Measurements from ENCODE around the gene CMTM1. TPM values are rescaled to one million over a fixed set of nuclear protein-coding genes. Genes with fewer than 3 reads are reported as not detected.
"Not testable (repeated sequence)": the region's sequence is repeated elsewhere in the genome, so short reads cannot be mapped to it uniquely, and the experiment has no call there.

Gene CMTM1
- total RNA-seq, 3 donors from 2014 or later: 1.4 to 3.1 (median 2.3) TPM

DNA sequence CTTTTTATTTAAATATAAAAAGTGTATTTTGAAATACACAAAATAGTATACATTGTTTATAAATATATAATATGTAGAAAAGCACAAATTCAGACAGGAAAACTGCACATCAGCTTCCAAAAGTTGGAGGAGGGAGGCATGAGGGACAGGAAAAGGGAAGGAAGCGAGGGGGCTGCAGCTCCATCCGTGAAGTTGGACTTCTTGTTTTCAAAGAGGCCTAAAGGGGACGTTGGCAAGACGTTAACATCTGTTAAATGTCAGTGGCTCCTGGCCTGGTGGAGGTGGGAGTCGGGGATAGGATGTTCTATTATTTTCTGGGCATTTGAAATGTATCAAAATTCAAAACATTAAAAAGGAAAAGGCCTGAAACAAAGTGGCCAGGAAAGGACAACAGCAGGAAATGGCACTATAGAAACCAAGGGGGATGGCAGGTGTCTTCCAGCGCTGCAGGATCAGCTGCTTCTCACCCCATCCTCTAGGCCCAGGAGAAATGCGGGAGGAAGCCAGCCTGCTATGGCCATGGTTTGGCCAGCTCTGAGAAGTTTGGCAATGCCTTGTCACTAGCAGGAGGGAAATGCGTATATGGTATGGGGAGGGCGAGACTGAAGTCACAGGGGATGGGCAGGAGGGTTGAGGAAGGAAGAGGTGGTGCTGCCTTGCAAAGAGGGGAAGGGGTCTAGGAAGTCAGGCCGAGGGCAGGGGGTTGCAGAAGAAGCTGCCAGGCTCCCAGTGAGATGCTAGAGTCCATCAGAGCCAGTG, 19.4 kb downstream of the CMTM1 start:
- Mint-ChIP-seq H3K4me1 (ENCODE audit: low read depth) (peaks cover 27% of the 10 kb centered on the region), H3K9me3 (no peaks in the 10 kb centered on the region), H3K36me3 (ENCODE audit: insufficient read depth) (no peaks in the 10 kb centered on the region), H3K4me3 (no peak overlapping the region), H3K27me3 (ENCODE audit: low read depth) (peaks cover 3% of the 10 kb centered on the region)
- DNase-seq: no peak
- ATAC-seq: no peak

DNA sequence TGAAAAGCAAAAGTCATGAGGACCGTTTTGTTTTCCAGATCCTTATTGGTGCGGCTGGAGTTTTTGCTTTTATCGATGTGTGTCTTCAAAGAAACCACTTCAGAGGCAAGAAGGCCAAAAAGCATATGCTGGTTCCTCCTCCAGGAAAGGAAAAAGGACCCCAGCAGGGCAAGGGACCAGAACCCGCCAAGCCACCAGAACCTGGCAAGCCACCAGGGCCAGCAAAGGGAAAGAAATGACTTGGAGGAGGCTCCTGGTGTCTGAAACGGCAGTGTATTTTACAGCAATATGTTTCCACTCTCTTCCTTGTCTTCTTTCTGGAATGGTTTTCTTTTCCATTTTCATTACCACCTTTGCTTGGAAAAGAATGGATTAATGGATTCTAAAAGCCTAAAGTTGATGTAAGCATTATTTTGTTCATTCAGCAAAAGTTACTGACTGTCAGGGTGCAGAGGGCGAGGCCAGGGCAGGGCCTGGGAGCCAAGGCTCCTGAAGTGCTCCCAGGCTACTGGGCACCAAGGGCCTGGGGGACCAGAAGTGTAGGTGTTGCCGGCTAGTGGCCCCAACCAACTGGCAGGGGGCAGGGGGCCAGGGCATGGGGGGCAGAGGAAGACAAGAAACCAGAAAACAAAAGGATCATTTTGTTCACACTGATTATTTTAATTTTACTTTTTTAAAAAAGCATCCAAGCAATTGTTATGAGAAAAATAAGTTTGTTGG, 21.8 kb downstream of the CMTM1 start:
- no peaks in the 10 kb centered on the region for H3K9me3 Mint-ChIP-seq

GRCh38 chr16:66588981-66589713, 22.9 kb downstream of the CMTM1 start:
- Mint-ChIP-seq H3K9me3 (no peaks in the 10 kb centered on the region), H3K4me3 (peak overlapping the region; percentile 81), H3K36me3 (ENCODE audit: insufficient read depth) (no peaks in the 10 kb centered on the region), H3K4me1 (ENCODE audit: low read depth) (peaks cover 29% of the 10 kb centered on the region), H3K27me3 (ENCODE audit: low read depth) (no peaks in the 10 kb centered on the region)
- peak; percentile 76 to 82 for ATAC-seq
- DNase-seq: peak; percentile 57

More for the DNA sequence above, 21.8 kb downstream of the CMTM1 start:
- ATAC-seq: no peak
- no peak for DNase-seq
- peaks cover 29% of the 10 kb centered on the region for H3K4me1 Mint-ChIP-seq (ENCODE audit: low read depth)
- H3K36me3 Mint-ChIP-seq (ENCODE audit: insufficient read depth): no peaks in the 10 kb centered on the region
- H3K4me3 Mint-ChIP-seq: no peak overlapping the region
- H3K27me3 Mint-ChIP-seq (ENCODE audit: low read depth): no peaks in the 10 kb centered on the region

- H3K4me3 Mint-ChIP-seq: peak overlapping the region; percentile 81
- peak; percentile 67 to 71 for ATAC-seq
- peaks cover 29% of the 10 kb centered on the region for H3K4me1 Mint-ChIP-seq (ENCODE audit: low read depth)
- H3K9me3 Mint-ChIP-seq: no peaks in the 10 kb centered on the region
- no peaks in the 10 kb centered on the region for H3K36me3 Mint-ChIP-seq (ENCODE audit: insufficient read depth)
- no peaks in the 10 kb centered on the region for H3K27me3 Mint-ChIP-seq (ENCODE audit: low read depth)
- DNase-seq: no peak
These were observed 24.1 kb downstream of the CMTM1 start for GRCh38 chr16:66590322-66590721.

- Mint-ChIP-seq H3K27me3 (ENCODE audit: low read depth) (no peaks in the 10 kb centered on the region), H3K9me3 (no peaks in the 10 kb centered on the region), H3K4me1 (ENCODE audit: low read depth) (peaks cover 29% of the 10 kb centered on the region), H3K4me3 (no peak overlapping the region), H3K36me3 (ENCODE audit: insufficient read depth) (no peaks in the 10 kb centered on the region)
- ATAC-seq: no peak
- DNase-seq: no peak
These were observed 24.8 kb downstream of the CMTM1 start for GRCh38 chr16:66591018-66591417.

GRCh38 chr16:66592241-66592640, 26.0 kb downstream of the CMTM1 start:
- Mint-ChIP-seq H3K4me3 (no peak overlapping the region), H3K4me1 (ENCODE audit: low read depth) (peaks cover 31% of the 10 kb centered on the region), H3K36me3 (ENCODE audit: insufficient read depth) (no peaks in the 10 kb centered on the region), H3K9me3 (no peaks in the 10 kb centered on the region), H3K27me3 (ENCODE audit: low read depth) (no peaks in the 10 kb centered on the region)
- DNase-seq: no peak
- no peak for ATAC-seq

DNA sequence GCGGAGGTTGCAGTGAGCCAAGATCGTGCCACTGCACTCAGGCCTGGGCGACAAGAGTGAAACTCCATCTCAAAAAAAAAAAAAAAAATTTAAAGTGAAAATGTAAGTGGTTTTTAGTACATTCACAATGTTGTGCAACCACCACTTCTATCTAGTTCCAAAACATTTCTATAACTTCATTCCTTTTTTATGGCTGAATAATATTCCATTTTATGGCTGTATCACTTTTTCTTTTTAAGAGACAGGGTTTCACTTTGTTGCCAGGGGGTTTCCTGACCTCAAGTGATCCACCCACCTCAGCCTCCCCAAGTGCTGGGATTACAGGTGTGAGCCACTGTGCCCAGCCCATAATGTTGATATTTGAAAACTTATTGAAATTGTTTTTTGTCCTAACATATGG, 26.6 kb downstream of the CMTM1 start:
- no peak overlapping the region for H3K4me3 Mint-ChIP-seq
- peaks cover 32% of the 10 kb centered on the region for H3K4me1 Mint-ChIP-seq (ENCODE audit: low read depth)
- no peaks in the 10 kb centered on the region for H3K36me3 Mint-ChIP-seq (ENCODE audit: insufficient read depth)
- ATAC-seq (no peak), DNase-seq (no peak)
- H3K9me3 Mint-ChIP-seq: no peaks in the 10 kb centered on the region
- H3K27me3 Mint-ChIP-seq (ENCODE audit: low read depth): no peaks in the 10 kb centered on the region

DNA sequence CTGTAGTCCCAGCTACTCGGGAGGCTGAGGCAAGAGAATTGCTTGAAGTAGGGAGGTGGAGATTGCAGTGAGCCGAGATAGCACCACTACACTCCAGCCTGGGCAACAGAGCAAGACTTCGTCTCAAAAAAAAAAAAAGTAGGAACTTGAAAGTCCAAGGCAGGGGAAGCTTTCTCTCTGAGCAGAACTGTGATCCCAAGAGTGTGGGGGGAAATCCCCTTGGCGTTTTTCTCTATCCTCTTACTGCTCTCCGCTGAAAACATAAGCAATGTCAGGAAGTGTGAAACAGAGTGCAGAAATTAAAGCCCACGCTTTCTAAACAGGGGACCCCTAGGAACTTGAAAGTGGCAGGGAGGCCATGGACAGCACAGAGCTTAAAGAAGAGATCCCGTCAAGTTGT, 28.5 kb downstream of the CMTM1 start:
- ATAC-seq: no peak
- Mint-ChIP-seq H3K36me3 (ENCODE audit: insufficient read depth) (no peaks in the 10 kb centered on the region), H3K27me3 (ENCODE audit: low read depth) (no peaks in the 10 kb centered on the region), H3K4me3 (no peak overlapping the region), H3K9me3 (no peaks in the 10 kb centered on the region), H3K4me1 (ENCODE audit: low read depth) (peaks cover 28% of the 10 kb centered on the region)
- no peak for DNase-seq

DNA sequence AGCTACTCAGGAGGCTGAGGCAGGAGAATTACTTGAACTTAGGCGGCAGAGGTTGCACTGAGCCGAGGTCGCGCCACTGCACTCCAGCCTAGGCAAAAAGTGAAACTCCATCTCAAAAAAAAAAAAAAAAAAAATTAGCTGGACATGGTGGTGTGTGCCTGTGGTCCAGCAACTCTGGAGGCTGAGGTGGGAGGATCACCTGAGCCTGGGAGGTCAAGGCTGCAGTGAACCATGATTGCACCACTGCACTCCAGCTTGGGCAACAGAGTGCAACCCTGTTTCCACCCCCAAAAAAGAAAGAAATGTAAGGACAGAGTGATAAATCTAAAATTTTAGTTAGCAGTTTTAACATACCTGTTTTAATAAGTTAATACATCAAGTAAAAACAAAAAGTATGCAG, 30.3 kb downstream of the CMTM1 start:
- not testable (repeated sequence) for ATAC-seq; DNase-seq; H3K27me3 Mint-ChIP-seq (ENCODE audit: low read depth); H3K36me3 Mint-ChIP-seq (ENCODE audit: insufficient read depth); H3K9me3 Mint-ChIP-seq; H3K4me3 Mint-ChIP-seq
- peaks cover 23% of the 10 kb centered on the region for H3K4me1 Mint-ChIP-seq (ENCODE audit: low read depth)

DNA sequence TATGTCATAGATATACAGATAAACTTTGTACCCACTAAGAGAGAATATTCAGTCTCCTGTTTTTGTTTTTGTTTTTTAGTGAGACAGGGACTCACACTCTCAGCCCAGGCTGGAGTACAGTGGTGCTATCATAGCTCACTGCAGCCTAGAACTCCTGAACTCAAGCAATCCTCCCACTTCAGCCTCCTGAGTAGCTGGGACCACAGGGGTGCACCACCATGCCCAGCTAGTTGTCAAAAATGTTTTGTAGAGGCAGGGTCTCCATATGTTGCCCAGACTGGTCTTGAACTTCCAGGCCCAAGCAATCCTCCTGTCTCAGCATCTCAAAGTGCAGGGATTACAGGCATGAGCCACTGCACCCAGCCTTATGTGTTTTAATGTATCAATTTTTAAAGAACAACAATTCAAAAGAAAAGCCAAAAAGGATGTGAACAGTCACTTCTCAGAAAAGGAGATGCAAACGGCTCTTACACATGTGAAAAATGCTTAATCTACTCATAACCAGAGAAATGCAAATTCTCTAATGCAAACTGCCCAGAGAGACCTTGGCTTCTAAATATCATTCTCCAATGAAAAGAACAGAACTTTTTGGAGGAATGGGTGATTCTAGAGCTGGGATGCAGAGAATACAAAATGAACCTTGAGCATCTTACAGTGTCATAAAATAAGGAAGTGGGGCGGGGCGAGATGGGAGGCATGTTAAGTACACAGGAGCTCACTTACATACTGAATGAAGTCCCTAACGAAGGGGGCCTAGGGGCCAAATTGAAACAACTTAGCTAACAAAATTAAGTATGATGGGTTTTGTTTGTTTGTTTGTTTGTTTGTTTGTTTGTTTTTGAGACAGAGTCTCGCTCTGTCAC, 31.0 kb downstream of the CMTM1 start:
- ATAC-seq: peak; percentile 50 to 67
- Mint-ChIP-seq H3K4me1 (ENCODE audit: low read depth) (peaks cover 23% of the 10 kb centered on the region), H3K4me3 (no peak overlapping the region), H3K27me3 (ENCODE audit: low read depth) (no peaks in the 10 kb centered on the region), H3K36me3 (ENCODE audit: insufficient read depth) (no peaks in the 10 kb centered on the region), H3K9me3 (peaks cover 4% of the 10 kb centered on the region)
- no peak for DNase-seq

DNA sequence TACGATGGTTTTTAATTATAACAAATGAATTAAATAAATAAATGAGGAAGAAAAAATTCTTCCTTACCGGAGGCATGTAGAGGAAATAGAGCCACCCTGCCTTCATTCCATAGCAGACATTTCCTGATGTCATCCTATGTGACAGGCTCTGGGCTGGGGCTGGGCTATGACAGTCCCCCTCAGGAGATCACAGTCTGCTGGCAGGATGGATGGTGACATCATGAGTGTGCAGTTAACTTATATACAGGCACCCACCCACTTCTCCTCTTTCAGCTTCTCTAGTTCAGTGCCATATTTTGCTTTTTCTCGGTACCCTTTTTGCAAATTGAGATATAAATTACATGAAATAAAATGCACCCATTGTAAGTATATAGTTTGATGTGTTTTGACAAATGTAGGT, 31.9 kb downstream of the CMTM1 start:
- ATAC-seq: peak; percentile 22 to 47
- Mint-ChIP-seq H3K36me3 (ENCODE audit: insufficient read depth) (no peaks in the 10 kb centered on the region), H3K9me3 (peaks cover 4% of the 10 kb centered on the region), H3K4me3 (no peak overlapping the region), H3K4me1 (ENCODE audit: low read depth) (peaks cover 27% of the 10 kb centered on the region), H3K27me3 (ENCODE audit: low read depth) (no peaks in the 10 kb centered on the region)
- no peak for DNase-seq

DNA sequence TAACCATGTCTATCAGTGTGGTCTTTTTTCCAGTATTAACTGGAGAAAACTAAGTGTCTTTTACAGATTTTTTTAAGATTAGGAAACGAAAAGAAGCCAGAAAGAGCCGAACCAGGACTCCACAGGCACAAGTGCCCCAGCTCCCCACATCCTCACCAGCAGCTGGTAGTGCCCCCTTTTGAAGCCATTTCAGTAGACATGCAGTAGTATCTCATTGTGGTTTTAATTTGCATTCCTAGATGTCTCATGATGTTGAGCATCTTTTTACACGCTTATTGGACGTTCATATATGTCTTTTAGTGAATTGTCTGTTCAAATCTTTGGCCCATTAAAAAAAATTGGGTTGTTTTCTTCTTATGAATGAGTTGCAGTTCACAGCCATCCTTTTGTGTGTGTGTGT, 33.5 kb downstream of the CMTM1 start:
- ATAC-seq (no peak), DNase-seq (no peak)
- H3K27me3 Mint-ChIP-seq (ENCODE audit: low read depth): no peaks in the 10 kb centered on the region
- H3K36me3 Mint-ChIP-seq (ENCODE audit: insufficient read depth): no peaks in the 10 kb centered on the region
- peaks cover 33% of the 10 kb centered on the region for H3K4me1 Mint-ChIP-seq (ENCODE audit: low read depth)
- peaks cover 4% of the 10 kb centered on the region for H3K9me3 Mint-ChIP-seq
- no peak overlapping the region for H3K4me3 Mint-ChIP-seq

GRCh38 chr16:66600477-66600876, 34.2 kb downstream of the CMTM1 start:
- DNase-seq: no peak
- Mint-ChIP-seq H3K27me3 (ENCODE audit: low read depth) (no peaks in the 10 kb centered on the region), H3K9me3 (peaks cover 4% of the 10 kb centered on the region), H3K36me3 (ENCODE audit: insufficient read depth) (no peaks in the 10 kb centered on the region), H3K4me3 (no peak overlapping the region), H3K4me1 (ENCODE audit: low read depth) (peaks cover 33% of the 10 kb centered on the region)
- ATAC-seq: no peak

DNA sequence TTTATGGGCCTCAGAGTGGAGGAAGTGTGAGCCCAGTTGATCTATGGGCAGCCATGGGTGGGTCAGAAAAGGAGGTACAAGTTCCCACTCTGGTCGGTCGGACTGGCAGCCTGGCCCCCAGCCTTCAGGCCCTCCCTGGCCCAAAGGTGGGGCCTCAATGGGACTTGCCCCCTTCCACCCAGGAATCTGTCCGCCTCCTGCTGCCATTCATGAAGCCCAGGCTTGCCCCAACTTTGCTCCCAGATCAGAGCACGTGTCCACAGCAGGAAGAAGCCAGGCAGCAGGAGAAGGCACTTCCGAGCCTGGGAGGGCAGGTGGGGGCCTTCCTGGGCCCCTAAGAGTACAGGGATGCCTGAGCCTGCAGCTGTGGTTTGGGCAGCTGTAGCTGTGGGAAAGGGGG, 35.2 kb downstream of the CMTM1 start:
- H3K27me3 Mint-ChIP-seq (ENCODE audit: low read depth): no peaks in the 10 kb centered on the region
- no peaks in the 10 kb centered on the region for H3K36me3 Mint-ChIP-seq (ENCODE audit: insufficient read depth)
- peaks cover 41% of the 10 kb centered on the region for H3K4me1 Mint-ChIP-seq (ENCODE audit: low read depth)
- no peak for DNase-seq
- H3K4me3 Mint-ChIP-seq: no peak overlapping the region
- peaks cover 4% of the 10 kb centered on the region for H3K9me3 Mint-ChIP-seq
- no peak for ATAC-seq
